GM19238 (cell line): Measurements from ENCODE around the gene FBN2.

ENCODE experiments used
- DNase-seq: peaks from one replicate; pipeline ENCODE4 v3.0.0; 2011; ENCODE audit warnings: low spot score; ENCODE audit not compliant: insufficient read length

The FBN2 gene

GRCh38 chr5:128317481-128317880 lies 220.6 kb downstream of the FBN2 start:
- no peak for DNase-seq

DNA sequence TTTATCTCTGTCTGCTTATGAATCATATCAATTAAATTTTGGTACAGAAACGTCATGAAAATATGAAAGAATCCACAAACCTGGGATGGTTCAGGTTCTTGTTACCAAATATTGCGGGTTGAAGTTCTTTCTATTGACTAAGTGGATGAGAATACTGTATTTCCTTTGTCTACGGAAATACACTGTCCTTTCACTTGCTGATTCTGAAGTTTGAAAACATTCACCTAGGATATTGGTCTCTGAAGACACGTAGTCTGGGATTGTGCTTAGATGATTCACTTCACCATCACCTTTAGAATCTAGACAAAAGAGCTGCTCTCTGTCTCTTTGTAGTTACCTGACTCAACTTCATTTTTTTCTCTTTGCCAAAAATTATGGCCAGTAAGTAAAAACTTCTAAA lies 222.4 kb downstream of the FBN2 start:
- no peak for DNase-seq

DNA sequence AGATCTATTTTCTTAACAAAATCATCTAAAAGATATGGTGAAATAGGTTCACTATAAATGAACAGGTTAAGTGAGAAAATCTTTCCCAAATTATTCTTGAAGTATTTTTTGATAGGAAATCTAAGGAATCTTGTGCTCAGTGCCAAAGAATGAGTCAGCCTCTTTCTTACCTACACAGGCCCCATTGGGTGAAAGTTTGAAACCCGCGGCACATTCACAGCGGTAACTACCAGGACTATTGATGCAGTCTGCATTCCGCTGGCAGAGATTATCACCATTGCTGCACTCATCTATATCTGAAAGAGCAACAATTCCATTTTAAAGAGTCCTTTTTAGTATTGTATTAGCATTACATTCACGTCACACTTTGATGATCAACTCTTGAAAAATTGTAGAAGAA lies 232.7 kb downstream of the FBN2 start:
- no peak for DNase-seq

DNA sequence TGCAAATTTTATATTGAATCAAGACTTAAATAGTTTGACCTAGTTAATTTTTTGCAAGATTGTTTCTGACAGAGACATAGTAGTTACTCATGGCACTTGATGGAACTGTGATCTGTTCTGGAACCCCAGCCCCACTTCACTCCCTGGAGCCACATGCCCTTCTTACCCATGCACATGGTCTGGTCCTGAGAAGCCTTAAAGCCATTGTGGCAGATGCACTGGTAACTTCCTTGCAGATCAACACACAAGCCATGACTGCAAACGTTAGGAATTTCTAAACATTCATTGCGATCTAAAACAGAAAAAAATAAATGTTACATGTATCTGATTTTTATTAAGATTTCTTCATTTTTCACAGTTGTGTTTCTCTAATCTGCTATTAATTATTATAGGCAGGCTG lies 233.3 kb downstream of the FBN2 start:
- no peak for DNase-seq

- no peak for DNase-seq
These were observed 234.0 kb downstream of the FBN2 start for GRCh38 chr5:128304088-128304487.

DNA sequence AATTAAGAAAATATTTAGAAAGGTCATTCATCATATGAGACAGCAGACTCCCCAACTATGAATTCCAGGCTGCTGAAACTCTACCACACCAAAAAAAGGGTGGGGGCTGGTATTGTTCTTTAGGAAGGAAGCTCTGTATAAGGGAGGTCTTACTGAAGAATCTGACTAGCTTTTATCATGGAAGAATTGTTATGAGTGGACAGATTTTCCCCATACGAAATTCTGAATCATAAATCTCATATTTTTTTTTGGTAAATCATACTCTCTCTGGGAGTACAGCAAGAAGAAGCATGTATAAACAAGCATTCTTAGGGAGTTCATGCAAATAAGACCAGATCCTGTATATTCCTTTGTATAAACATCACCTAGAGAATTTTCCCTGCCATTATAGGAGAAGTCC lies 234.5 kb downstream of the FBN2 start:
- no peak for DNase-seq

- no peak for DNase-seq
These were observed 237.9 kb downstream of the FBN2 start for GRCh38 chr5:128300181-128300580.

GRCh38 chr5:128290152-128290858 lies 247.7 kb downstream of the FBN2 start:
- no peak for DNase-seq

- DNase-seq, result no peak
These were observed 250.3 kb downstream of the FBN2 start for GRCh38 chr5:128287740-128288139.

DNA sequence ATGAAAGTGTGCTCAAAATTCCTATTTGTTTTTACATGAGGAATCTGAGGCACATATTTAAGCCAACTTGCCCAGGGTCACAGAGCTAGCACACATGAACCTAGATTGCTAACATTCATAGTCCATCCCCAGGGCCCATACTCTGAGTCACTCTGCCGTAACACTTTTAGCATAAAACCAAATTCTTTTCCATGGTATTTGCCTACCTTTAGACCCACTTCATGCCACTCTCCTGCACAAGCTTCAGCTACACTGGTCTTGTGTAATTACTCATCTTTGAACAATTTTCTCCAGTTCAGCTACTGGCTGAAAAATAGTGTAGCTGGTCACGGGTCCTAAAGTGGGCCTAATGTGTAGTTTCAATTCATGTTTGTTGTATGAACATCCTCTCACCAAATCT lies 253.8 kb downstream of the FBN2 start:
- no peak for DNase-seq

- DNase-seq, result no peak
These were observed 258.7 kb downstream of the FBN2 start for GRCh38 chr5:128279345-128279744.

DNA sequence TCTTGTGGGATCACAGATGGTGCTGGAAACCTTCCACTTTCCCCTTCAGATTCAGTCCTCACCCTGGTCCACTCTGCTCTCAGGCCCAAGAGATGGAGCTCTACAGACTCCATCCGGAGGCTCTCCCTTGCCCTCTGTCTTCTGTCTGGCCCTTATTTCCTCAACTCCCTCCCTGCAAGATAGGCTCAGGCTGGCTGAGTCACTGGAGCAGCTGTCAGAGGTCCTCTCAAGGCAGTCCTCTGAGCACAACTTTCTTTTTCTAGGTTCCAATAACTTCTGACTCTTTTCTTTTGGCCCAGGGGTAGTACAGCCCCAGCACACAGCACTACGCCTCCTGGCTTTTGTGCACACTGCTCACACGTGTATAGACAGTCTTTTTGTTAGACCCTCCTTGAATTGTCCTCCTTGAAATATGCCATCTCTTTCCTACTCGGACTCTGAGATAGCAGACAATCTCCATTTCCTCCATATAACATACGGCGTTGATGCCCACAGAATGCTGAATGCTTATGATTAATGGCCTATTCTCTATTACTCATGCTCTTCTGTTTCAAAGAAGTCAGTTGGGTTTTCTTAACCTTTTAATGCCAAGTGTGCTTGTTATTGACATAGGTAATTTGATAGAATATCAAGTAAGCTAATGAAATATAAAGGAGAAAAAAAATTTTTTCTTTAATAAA lies 261.4 kb downstream of the FBN2 start:
- no peak for DNase-seq

DNA sequence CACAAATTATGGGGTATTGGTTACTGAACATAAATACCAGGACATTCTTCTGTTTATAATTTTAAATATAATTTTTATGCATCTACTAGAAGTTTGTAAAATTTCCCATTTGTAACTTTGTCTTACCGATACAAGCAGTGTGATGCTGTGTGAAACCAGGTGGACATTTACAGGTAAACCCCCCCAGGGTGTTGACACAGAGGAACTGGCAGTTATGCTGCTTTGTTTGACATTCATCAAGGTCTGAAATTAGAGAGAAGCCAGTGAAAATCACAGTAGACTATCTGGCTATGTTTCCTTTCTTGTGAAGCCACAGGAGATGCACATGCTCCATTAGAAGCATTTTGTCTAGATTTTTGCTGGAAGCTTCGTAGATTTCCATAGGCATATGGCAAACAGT lies 263.6 kb downstream of the FBN2 start:
- no peak for DNase-seq

DNA sequence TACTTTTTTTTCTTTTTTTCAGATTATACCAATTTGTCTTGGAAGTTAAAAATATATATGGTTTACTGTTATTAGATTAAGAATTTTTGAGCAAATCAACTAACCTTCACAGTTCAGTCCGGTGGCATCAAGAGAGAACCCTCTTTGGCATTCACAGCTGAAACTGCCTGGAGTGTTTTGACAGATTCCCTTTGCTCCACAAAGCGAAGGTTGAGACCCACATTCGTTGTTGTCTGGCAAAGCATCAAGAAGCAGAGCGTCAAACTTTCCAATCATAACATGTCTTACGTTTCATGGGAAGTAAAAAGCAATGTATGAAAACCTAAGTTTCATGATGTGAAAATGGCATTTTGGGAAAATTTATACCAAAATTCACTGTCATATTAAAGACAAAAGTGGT lies 264.3 kb downstream of the FBN2 start:
- DNase-seq, result no peak

DNA sequence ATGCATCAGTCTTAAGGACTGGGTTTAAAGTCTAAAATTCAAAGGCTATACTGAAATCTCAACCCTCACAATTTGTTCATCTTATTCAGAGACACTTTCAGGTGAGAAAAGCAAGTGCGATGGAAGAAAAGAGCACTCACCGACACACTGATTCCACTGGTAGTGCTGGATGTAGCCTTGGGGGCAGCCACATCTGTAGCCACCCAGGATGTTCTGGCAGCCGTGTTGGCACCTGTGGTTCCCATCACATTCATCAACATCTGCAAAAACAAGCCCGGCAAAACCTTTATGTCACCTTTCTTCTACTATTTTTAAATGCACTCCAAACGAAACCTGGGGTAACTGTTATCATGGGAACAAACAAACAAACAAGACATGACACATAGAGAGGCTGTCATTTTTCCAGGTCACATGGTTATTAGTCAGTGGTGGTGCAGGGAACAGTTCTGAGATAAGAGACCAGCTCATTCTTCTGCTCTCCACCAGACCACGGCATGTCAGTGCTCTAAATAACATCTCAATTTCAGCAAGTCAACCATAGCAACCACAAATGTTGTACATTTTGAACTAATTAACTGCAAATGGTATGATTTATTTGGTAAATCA lies 266.1 kb downstream of the FBN2 start:
- no peak for DNase-seq

DNA sequence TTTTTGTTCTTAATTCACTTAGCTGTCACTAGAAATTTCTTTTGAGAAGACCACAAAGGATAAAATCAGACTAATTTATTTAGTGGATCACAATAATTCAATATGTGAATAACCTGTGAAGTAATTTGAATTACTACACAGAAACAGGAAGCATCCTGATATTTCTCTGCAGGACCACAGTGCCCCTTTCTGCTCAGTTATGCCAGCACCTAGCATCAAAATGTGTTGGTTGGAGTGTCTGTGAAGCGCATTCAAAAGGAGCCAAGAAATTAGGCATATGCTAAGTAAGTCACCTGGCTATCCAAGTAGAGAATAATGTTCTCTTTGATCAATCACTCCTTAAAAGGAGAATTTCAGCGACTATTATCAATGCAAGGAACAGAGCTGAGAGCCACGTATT lies 267.0 kb downstream of the FBN2 start:
- no peak for DNase-seq

DNA sequence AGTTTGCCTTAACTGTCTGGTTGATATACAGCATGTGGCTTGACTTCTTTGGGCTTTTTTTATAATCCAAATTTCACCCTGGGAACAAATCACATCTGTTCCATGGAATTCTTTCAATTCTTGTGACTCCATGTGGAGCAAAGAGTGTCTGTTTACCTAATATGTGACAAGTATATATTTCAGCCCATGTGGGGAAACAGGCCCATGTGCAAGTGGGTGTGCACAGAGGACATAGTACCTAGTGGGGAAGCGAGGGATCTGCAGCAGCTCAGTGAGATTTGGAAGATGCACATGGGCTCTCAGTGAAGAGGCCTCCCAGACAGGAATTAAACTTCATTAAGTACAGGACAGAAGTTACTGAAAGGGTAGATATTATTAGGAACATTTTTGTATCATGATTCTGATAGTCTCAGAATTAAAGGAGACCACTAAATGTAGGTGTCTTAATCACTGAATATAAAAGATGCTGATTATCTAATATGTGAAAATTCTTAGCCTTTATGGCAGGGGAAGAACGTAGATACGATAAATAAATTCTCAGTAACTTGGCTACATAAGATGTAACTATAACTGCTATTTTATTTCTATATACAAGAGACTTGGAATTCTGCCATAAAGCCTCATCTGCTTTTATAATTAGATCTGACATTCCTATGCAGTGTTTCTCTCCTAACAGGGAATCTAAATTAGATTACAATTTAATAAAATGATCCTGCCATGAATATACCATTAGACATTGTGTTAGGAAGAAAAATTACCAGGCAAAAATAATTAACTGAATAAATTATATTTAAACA lies 273.3 kb downstream of the FBN2 start:
- DNase-seq, result no peak

- DNase-seq, result no peak
These were observed 274.7 kb downstream of the FBN2 start for GRCh38 chr5:128263357-128263756.

DNA sequence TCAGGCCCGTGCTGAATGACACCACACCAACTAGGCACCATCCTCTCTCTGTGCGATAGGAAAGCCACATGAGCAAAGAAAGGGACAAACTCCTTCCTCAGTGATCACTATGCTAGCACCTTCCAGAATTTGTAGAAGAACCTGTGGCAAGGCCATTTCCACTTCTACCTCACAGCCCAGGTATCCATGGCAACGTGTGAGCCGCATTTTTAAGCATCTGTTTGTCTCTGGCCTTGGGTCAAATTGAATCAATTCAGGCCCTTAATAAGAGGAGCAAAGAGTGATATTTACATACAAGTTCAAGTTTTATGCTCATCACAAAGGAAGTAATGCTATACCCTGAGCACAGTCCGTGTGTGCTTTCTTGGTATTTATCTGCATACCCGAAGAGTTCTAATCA lies 275.1 kb downstream of the FBN2 start:
- no peak for DNase-seq

- DNase-seq, result no peak
These were observed 278.4 kb downstream of the FBN2 start for GRCh38 chr5:128259607-128260021.

GRCh38 chr5:128258372-128258771 lies 279.7 kb downstream of the FBN2 start:
- DNase-seq, result no peak

GRCh38 chr5:128257076-128257475 lies 281.0 kb downstream of the FBN2 start:
- DNase-seq, result no peak
